GM13977 (cell line): Measurements from ENCODE around the gene DTHD1.
A peak's percentile ranks its signal among the peaks of the same experiment; 100 is the strongest.

ENCODE experiments used
- DNase-seq: peaks from one replicate; pipeline ENCODE4 v3.0.0; 2012; ENCODE audit warnings: low spot score
- in situ Hi-C: fragments of 300-500 bp; cut with MboI; formaldehyde crosslinking; loops from one replicate; pipeline ENCODE4 v1.12.0; 2022; ENCODE audit warnings: low sequenced_read_pairs, low pct_unique_long_range_greater_than_20kb, mixed read lengths, inconsistent platforms; ENCODE audit not compliant: unreplicated experiment
- TF ChIP-seq, protein P1 (sequence below): IDR thresholded peaks from 2 replicates; pipeline ENCODE4 v1.5.1; 2012; ENCODE audit warnings: mild to moderate bottlenecking, control low read depth; ENCODE audit not compliant: insufficient read depth; ENCODE audit errors: extremely low read depth, missing control alignments

DTHD1 gene

DNA sequence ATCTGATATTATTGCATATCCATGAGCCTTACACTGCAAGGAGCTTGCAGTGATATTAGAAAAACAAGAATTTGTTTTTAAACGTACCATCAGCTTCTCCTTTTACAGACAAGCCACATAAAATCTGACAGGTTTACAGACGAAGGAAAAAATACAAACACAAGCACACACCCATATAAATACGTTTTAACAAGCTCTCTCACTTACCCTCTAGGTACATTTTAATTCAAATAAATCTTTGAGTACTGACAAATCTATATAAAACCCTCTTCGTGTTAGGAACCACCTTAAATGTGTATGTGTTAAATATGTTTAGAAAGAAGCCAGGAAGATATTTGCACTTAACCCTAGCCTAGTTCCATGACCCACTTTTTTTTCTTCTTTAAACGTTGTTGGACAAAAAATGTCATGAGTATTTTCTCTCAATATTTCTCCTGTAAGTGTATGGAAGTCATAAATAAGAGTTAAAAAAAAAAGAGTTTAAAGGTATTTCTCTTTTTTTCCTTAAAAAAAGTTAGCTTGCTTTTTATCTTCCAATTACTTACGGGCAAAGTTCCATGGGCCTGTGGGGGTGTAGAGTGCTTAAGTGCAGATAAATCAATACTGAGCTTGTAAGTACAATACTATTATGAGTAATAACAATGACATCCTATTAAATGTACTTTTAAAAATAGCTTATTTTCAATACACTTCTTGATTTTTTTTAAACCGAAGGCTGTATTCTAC is 38.6 kb upstream of the DTHD1 start:
- TF ChIP-seq, protein P1, sequence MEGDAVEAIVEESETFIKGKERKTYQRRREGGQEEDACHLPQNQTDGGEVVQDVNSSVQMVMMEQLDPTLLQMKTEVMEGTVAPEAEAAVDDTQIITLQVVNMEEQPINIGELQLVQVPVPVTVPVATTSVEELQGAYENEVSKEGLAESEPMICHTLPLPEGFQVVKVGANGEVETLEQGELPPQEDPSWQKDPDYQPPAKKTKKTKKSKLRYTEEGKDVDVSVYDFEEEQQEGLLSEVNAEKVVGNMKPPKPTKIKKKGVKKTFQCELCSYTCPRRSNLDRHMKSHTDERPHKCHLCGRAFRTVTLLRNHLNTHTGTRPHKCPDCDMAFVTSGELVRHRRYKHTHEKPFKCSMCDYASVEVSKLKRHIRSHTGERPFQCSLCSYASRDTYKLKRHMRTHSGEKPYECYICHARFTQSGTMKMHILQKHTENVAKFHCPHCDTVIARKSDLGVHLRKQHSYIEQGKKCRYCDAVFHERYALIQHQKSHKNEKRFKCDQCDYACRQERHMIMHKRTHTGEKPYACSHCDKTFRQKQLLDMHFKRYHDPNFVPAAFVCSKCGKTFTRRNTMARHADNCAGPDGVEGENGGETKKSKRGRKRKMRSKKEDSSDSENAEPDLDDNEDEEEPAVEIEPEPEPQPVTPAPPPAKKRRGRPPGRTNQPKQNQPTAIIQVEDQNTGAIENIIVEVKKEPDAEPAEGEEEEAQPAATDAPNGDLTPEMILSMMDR = no peak
- peak; percentile 7 for DNase-seq
- in situ Hi-C loops = no loop called here

DNA sequence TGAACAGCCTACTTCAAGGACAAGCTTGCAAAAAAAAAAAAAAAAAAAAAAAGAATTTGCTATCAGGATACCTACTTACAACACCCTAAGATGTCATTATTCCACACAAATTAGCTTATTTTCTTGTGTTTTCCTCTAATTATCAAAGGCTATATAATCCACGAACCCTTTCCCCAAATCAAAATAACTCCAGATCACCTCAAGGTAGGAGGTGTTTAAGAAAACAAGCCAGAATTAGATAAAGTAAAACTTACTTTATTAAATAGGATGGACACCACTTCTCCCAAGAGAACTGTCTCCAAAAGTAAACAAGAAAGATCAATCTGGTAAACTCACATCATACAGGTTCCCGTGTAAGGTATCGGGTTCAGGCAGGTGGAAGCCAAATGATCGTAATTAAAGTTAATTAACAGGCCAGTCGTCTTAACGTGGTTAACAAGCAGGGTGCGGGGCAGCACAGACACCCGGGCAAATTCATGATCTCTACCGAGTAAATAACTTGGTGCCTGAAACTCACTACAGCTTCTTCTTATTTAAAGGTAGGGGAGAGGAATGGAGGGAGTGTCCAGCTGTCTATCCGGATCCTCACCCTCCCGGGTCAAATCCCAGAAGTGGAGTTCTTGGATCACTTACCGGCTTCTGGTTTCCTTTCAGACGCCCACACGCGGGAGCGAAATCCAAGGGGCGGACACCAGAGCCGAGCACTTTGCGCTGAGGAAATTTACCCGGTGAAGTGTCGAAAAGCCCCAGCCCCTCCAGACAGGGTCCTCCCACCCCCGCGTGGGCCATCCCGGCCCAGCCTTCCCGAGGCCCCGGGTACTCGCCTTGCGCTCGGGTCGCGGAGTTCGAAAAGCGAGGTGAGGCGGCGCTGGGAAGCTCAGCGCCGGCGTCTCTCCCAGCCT is 37.8 kb upstream of the DTHD1 start:
- peak; percentile 41 for DNase-seq
- in situ Hi-C loops = no loop called here

DNA sequence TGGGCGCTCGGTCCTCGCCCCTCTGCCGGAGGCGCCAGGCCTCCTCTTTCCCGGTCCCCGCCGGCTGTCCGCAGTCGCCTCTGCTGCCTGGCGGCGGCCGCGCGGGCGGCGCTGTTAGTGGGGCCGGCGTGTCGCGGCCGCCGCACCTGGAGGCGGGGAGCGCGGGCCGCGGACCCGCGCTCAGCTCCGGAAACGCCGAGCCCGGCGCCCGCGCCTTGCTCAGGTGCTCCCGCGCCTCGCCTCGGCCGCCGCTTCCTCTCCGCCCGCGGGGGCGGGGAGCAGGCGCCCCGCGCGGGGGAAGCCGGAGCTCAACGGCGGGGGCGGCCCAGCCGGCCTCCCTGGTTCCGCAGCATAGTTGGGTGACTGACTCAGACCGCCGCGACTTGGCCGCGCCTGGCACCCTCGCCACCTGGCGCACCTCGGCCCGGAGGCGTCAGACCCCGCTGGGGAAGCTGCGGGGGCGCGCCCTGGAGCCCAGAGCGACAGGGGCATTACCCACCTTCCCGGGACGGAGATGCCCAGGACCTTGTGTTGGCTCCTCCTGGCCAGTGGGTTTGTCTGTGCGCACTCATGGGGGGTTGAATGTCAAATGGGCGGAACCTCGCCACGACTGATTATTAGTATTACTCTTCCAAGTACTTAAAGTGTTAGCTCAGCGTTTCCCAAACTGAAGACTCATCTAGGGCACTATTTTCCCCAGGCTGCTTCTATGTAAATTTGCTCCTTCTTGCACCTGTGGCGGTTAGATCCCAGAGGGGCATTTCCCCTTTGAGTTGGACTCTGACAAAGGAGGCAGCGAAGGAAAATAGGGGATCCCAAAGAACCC is 36.9 kb upstream of the DTHD1 start, which contains the start of gene ARAP2:
TSS of gene ARAP2 (minus strand) at position 258 of the 826 bp plus-strand sequence. CDS start 15,028 bp downstream, outside the sequence.
- in situ Hi-C loops = no loop called here
- TF ChIP-seq, protein P1 = peak; percentile 20
- DNase-seq = peak; percentile 81

More for the DNA sequence above, 37.8 kb upstream of the DTHD1 start:
- TF ChIP-seq, protein P1 = no peak

DNA sequence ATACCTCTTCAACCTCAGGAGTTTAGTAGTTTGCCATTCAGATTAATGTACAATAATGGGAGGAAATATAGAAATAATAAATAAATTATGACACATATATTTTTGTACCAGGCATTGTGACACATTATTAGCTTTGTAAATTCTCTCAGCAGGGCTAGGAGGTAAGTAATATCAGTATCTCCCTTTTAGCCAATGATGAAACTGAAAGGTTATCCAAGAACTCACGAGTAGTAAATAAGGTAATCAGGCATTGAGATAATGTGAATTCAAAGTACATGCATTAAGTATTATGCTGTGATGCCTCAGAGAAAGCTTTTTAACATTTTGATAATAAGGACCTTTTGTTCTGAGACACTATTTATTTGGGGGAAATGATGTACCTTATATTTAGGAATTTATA is 31.8 kb upstream of the DTHD1 start:
- in situ Hi-C loops = no loop called here
- peak; percentile 13 for DNase-seq
- TF ChIP-seq, protein P1 = no peak

DNA sequence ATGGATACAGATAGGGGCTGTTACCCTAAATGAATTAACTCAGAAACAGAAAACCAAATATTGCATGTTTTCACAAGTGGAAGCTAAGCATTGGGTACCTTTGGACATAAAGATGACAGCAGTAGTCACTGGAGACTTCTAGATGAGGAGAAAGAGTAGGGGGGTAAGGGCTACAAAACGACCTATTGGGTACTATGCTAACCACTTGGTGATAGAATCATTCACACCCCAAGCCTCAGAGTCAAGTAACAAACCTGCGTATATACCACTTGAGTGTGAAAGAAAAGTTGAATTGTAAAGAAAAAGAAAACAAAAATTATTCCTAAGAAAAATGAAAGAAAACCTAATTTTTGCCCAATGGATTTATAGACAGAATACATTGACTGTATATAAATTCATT is 29.4 kb upstream of the DTHD1 start:
- TF ChIP-seq, protein P1 = no peak
- DNase-seq = no peak
- in situ Hi-C loops = no loop called here

DNA sequence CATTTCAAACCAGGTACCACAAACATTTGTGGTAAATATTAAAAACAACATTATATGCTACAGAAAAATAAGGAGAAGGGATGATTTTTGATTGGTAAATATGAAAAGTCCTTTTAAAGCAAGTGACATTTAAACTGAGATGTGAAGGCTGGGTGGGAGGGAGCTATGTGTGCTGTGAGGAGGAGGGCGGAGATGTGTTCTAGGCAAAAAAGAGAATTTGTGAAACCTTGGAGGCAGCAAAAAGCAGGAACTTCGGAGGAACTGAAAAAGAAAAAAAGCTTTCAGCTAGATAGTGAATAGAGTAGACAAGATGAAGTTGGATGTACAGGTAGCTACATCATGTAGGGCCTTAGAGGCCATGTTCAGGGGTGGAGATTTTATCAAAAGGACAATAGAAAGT is 27.0 kb upstream of the DTHD1 start:
- in situ Hi-C loops = no loop called here
- no peak for DNase-seq
- TF ChIP-seq, protein P1 = no peak
